Amniotic epithelial cell (primary cell): Measurements from ENCODE around the gene PI4KA.
"Not testable (repeated sequence)": the region's sequence is repeated elsewhere in the genome, so short reads cannot be mapped to it uniquely, and the experiment has no call there.

ENCODE experiments used
- DNase-seq: peaks from one replicate; pipeline ENCODE4 v3.0.0-alpha.2; 2010; ENCODE audit warnings: low read depth

PI4KA gene

GRCh38 chr22:20724676-20725454 is 133.7 kb downstream of the PI4KA start:
- no peak for DNase-seq

GRCh38 chr22:20721409-20722218 is 137.0 kb downstream of the PI4KA start:
- DNase-seq, result no peak

GRCh38 chr22:20720692-20721408 is 137.8 kb downstream of the PI4KA start:
- DNase-seq, result no peak

DNA sequence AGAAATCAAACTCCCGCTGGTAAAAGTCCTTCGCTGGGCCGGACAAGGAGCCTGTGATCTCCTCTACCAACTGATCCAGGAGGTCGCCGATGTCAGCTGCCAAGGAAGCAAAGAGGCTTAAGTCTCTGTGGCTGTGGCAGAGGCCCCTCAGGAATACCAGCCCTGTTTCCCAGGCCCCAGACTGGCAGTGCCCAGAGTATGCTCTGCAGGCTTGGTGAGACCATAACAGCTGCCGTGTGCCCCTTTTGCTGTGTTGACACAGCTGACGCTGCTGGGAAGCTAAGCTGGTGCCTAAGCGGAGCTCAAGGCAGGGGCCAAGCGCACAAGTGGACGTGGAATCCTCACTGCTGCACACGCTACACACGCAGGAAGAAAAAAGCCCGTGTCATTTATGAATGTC is 139.9 kb downstream of the PI4KA start:
- not testable (repeated sequence) for DNase-seq

- not testable (repeated sequence) for DNase-seq
Observed at GRCh38 chr22:20717981-20718380, 140.6 kb downstream of the PI4KA start.

DNA sequence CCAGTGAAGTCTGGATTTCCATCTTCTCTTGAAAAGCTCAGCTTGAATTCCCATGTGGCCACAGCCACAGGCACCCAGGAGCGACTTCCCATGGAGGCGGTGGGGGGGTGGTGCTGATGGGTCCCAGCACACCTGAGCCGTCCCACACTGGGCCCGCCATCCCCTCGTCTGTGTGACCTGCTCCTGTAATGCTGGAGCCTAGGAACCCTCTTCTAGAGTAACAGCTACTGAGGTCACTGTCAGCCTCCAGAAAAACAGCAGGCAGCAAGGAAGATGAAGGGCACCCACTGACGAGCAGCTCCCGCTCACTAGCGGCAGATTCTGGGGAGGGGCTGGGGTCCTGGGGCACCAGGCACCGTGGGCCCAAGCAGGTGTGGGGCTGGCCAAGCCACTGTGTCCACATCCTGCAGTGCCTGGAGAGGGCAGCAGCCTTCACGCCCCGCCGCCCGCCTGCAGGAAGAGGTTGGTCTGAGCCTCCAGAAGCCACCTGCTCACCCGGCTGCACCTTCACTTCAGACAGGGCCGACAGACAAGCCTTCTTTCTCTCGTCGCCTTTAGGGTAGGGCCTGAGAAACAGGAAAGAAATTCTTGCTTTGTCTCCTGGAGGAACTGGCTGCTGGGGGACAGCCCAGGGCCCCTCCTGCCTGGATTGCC is 141.3 kb downstream of the PI4KA start:
- DNase-seq, result not testable (repeated sequence)

GRCh38 chr22:20713116-20713515 is 145.5 kb downstream of the PI4KA start:
- DNase-seq, result not testable (repeated sequence)

GRCh38 chr22:20709966-20710365 is 148.6 kb downstream of the PI4KA start:
- DNase-seq, result not testable (repeated sequence)

DNA sequence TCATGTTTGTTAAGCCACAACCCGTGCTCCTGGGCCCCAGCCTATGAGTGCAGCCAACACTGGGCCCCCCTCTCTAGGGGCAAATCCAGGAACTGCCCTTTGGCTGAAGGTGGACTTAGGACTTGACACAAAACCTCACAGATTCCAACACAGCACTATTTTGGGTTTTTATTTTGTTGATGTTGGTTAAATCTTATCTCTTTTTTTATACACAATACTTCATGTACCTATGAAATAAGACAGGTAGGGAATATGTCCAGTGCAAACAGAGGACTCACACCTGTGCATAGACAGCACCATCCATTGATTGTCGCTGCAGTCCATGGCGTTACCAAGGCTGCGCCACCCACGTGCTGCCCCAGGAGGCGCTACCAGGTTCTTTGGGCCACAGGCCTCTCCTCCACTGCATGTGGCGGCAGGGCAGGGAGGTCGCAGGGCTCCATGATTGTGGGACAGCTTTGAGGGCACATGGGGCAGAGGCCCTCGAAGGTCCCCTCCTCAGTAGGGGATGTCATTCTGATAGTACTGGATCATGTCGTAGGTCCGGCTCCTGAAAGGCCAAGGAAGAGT is 151.0 kb downstream of the PI4KA start:
- not testable (repeated sequence) for DNase-seq

GRCh38 chr22:20703816-20704609 is 154.6 kb downstream of the PI4KA start:
- not testable (repeated sequence) for DNase-seq

DNA sequence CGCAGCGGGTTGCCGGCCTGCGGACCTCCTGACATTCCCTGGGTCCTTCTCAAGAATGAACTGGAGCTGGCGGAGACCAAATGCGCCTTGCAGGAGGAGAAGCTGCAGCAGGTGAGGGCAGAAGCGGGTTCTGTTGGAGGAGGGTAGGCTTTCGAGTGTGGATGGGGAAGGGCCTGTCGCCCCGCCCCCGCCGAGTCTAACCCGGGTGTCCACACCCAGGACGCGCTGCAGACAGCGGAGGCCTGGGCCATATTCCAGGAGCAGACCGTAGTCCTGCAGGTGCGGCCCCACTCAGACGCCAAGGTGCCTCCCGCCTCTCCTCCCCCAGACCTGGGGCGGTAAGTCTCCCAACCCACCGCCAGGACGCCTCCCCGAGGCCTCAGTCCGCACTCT is 155.2 kb downstream of the PI4KA start:
- not testable (repeated sequence) for DNase-seq

DNA sequence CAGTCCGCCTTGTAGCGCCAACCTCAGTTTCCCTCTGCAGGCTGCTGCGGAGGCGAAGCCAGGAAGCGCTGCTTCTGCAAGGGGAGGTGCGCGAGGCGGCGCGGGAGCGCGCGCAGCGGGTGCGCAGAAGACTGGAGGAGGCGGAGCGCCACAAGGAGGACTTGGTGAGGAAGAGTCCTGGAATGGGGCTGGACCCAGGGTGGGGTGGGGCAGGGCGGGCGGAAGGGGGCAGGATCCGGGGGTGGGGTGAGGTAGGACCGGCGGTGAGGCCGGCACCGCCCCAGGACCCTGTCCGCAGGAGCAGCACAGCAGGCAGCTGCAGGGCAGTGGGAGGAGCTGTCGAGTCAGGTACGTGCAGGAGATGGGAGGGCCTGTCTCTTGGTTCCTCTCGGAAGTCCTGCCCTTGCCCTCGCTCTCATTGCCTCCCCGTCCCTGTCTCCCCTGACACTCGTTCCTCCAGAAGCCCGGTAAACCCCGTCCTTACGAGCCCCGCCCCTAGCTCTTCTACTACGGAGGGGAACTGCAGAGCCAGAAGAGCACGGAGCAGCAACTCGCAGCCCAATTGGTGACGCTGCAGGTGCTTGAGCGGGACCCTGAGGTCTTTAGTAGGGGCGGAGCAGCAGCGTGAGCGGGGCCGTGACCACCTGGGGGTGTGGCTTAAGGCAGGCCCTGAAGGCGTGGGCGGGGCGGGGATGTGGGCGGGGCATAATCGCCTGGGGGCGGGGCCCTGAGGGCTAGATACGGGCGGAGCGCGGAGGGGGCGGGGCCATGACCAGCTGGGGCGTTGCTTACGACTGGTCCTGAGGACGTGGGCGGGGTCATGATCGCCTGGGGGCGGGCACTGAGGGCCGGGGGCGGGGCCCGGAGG is 155.8 kb downstream of the PI4KA start:
- DNase-seq, result peak; percentile 84

DNA sequence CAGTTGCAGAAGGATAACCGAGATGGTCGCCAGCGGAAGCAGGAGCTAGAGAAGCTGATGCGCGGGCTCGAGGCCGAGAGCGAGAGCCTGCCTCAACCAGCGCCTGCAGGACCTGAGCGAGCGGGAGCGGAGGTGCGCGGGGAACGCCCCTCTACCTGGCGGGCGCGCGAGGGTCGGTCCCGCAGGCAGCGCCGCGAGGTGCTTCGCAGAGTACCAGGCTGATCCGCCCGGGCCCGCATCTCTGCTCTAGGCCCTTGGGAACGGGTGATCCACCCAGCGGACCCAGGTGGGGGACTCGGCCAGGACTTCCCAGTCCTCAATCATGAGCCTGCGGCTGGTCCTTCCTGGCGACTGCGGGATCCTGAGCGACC is 156.5 kb downstream of the PI4KA start:
- not testable (repeated sequence) for DNase-seq

- DNase-seq, result not testable (repeated sequence)
Observed at GRCh38 chr22:20701680-20702136, 156.9 kb downstream of the PI4KA start.

GRCh38 chr22:20700347-20700746 is 158.3 kb downstream of the PI4KA start:
- DNase-seq, result not testable (repeated sequence)

- DNase-seq, result not testable (repeated sequence)
Observed at GRCh38 chr22:20699856-20700255, 158.8 kb downstream of the PI4KA start.

DNA sequence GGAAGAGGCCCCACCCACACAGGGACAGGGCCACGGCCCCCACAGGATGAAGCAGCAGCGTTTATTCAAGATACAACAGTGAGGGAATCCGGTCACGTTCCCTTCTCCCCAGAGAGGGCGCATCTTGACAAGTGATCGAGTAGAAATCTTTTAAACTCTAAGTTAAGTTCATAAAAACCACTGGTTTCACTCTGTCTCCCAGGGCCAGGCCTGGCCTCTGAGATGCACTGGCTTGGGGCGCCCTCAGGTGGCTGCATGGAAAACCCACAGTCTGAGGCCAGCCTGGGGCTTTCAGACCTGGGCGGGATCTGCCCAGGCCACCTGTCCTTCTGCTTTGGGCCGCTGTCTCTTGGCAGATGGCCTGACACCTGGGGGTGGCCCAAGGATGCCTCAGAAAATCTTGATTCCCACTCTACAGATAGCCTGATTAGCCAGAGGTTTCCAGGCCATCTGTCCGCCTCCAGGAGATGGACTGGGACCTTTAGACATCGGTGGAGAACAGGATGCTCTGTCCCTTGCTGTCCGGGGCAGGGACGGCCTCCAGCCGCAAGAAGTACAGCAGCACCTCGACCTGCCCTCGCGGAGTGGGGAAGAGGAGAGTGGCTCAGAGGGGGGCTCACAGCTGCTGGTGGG is 161.0 kb downstream of the PI4KA start:
- DNase-seq, result peak; percentile 63

- DNase-seq, result not testable (repeated sequence)
Observed at GRCh38 chr22:20696056-20696455, 162.6 kb downstream of the PI4KA start.

DNA sequence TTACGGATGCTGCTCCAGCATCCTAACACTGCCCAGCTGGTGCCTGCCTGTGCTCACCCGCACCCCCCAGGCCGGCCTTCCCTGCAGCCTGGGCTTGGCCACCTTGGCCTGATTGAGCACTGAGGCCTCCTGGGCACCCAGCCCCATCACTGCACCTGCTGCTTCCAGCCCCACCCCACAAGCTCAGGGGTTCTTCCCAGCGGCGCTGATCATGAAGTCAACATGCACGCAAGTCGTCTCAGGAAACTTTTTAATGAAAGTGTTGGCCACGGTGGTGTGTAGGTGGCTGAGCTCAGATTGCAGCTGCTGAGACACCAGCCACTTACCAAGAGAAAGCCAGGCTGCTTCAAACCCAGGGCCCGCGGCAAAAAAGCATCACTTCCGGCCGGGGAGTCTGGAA is 163.4 kb downstream of the PI4KA start:
- DNase-seq, result not testable (repeated sequence)
